Effector memory CD4-positive, alpha-beta T cell (primary cell): ENCODE results near the gene TMOD1.

ENCODE experiments used
- DNase-seq, 3 donors: peaks; one replicate each; pipeline ENCODE4 v3.0.0-alpha.2; 2020
- H3K27ac ChIP-seq: 2 replicates; pipeline ENCODE4 v1.7.0; 2013; ENCODE audit warnings: mild to moderate bottlenecking, low read length, moderate library complexity; ENCODE audit not compliant: insufficient read depth, poor library complexity, severe bottlenecking
- H3K27me3 ChIP-seq: replicated peaks from 2 replicates; pipeline ENCODE4 v1.7.0; 2013; ENCODE audit warnings: mild to moderate bottlenecking, low read length; ENCODE audit not compliant: insufficient read depth, control insufficient read depth, poor library complexity, severe bottlenecking
- H3K36me3 ChIP-seq: 2 replicates; pipeline ENCODE4 v1.7.0; 2013; ENCODE audit warnings: mild to moderate bottlenecking, low read length, moderate library complexity; ENCODE audit not compliant: control insufficient read depth, insufficient read depth
- H3K4me1 ChIP-seq: 2 replicates; pipeline ENCODE4 v1.7.0; 2013; ENCODE audit warnings: low read length, mild to moderate bottlenecking; ENCODE audit not compliant: control insufficient read depth, insufficient read depth, poor library complexity, severe bottlenecking
- H3K4me3 ChIP-seq: 2 replicates; pipeline ENCODE4 v1.7.0; 2013; ENCODE audit warnings: low read length, low read depth, mild to moderate bottlenecking; ENCODE audit not compliant: insufficient read depth, poor library complexity, severe bottlenecking
- H3K9me3 ChIP-seq: 2 replicates; pipeline ENCODE4 v1.7.0; 2013; ENCODE audit warnings: mild to moderate bottlenecking, low read length, moderate library complexity; ENCODE audit not compliant: control insufficient read depth

The TMOD1 gene

GRCh38 chr9:97628668-97629067 lies 127.2 kb downstream of the TMOD1 start:
- H3K4me3 ChIP-seq, result no peak overlapping the region
- H3K4me1 ChIP-seq, result peaks cover 6% of the 10 kb centered on the region

GRCh38 chr9:97629156-97629555 lies 127.7 kb downstream of the TMOD1 start:
- Histone ChIP-seq H3K9me3 (no peaks in the 10 kb centered on the region), H3K36me3 (peaks cover 6% of the 10 kb centered on the region), H3K27me3 (no peaks in the 10 kb centered on the region), H3K4me3 (no peak overlapping the region), H3K4me1 (peaks cover 6% of the 10 kb centered on the region), H3K27ac (no peak overlapping the region)
- no peak for DNase-seq

More at GRCh38 chr9:97628668-97629067, 127.2 kb downstream of the TMOD1 start:
- peaks cover 6% of the 10 kb centered on the region for H3K36me3 ChIP-seq
- H3K9me3 ChIP-seq, result no peaks in the 10 kb centered on the region
- no peaks in the 10 kb centered on the region for H3K27me3 ChIP-seq
- no peak overlapping the region for H3K27ac ChIP-seq
- no peak for DNase-seq

DNA sequence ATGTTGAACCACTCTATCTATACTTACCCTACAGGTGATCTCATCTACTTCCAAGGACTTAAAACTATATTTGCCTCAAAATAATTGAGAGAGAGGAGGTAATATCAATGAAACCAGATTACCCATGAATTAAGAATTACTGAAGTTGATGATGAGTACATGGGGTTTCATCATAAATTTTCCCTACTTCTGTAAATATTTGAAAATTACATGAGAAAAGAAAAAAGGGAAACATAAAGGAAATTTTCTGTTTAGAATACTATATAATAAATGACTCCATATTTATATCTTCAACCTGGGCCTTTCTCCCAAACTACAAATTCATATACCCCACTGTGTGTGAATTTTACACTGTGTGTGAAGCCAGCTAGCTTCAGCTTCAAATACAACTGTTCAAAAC lies 129.1 kb downstream of the TMOD1 start:
- DNase-seq, result no peak
- H3K27me3 ChIP-seq, result no peaks in the 10 kb centered on the region
- peaks cover 3% of the 10 kb centered on the region for H3K36me3 ChIP-seq
- no peak overlapping the region for H3K4me3 ChIP-seq
- no peak overlapping the region for H3K27ac ChIP-seq
- H3K4me1 ChIP-seq, result peaks cover 10% of the 10 kb centered on the region
- H3K9me3 ChIP-seq, result no peaks in the 10 kb centered on the region

DNA sequence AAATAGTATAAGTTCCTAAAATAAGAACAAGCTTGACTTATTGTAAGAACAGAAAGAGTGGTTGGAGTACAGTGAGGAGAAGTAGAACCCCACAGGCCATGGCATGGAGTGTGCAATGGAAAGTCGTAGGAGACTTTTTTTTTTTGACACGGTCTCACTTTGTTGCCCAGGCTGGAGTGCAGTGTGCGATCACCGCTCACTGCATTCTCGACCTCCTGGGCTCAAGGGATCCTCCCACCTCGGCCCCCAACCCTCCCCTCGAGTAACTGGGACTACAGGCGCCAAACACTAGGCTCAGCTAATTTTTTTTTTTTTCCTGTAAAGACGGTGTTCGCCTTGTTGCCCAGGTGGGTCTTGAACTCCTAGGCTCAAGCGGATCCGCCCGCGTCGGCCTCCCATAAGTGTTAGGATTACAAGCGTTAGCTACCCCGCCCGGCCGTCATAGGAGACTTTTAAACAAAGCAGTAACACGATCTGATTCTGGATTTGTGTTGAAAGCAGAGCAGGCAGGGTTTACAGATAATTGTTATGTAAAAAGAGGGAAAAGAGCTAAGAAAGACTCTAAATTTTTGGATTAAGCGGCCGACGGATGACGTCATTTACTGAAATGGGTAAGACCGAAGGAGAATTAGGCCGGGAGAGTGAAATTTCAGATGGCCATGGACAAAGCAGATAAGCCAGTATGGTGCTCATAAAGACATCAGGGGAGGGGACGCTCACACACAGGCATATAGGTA lies 130.9 kb downstream of the TMOD1 start:
- no peak for DNase-seq
- Histone ChIP-seq H3K27ac (peak overlapping the region; percentile 94), H3K36me3 (no peaks in the 10 kb centered on the region), H3K4me1 (peaks cover 13% of the 10 kb centered on the region), H3K9me3 (no peaks in the 10 kb centered on the region), H3K4me3 (peak overlapping the region; percentile 89), H3K27me3 (no peaks in the 10 kb centered on the region)

GRCh38 chr9:97632985-97633858 lies 131.8 kb downstream of the TMOD1 start, which contains the start of the genes NCBP1 and TSTD2:
Gene NCBP1 (plus strand): TSS chr9:97633821. CDS start chr9:97633882, 61 bp downstream.
Gene TSTD2 (minus strand): TSS chr9:97633368. CDS start chr9:97627562, 5,806 bp downstream.
- peak within 1 kb of the TSS; percentile 94 for H3K27ac ChIP-seq
- H3K4me3 ChIP-seq, result peak within 1 kb of the TSS; percentile 89
- DNase-seq, result peak; percentile 89 to 92 (median 91)
- H3K9me3 ChIP-seq, result no peaks in the 10 kb centered on the region
- no peaks in the 10 kb centered on the region for H3K27me3 ChIP-seq
- peaks cover 16% of the 10 kb centered on the region for H3K4me1 ChIP-seq
- peaks cover 2% of the 10 kb centered on the region for H3K36me3 ChIP-seq

- no peak for DNase-seq
- H3K9me3 ChIP-seq, result no peaks in the 10 kb centered on the region
- H3K27ac ChIP-seq, result peak overlapping the region; percentile 94
- no peaks in the 10 kb centered on the region for H3K27me3 ChIP-seq
- peaks cover 4% of the 10 kb centered on the region for H3K36me3 ChIP-seq
- peaks cover 23% of the 10 kb centered on the region for H3K4me1 ChIP-seq
- peak overlapping the region; percentile 89 for H3K4me3 ChIP-seq
Measured at GRCh38 chr9:97633859-97634490, 132.5 kb downstream of the TMOD1 start.

DNA sequence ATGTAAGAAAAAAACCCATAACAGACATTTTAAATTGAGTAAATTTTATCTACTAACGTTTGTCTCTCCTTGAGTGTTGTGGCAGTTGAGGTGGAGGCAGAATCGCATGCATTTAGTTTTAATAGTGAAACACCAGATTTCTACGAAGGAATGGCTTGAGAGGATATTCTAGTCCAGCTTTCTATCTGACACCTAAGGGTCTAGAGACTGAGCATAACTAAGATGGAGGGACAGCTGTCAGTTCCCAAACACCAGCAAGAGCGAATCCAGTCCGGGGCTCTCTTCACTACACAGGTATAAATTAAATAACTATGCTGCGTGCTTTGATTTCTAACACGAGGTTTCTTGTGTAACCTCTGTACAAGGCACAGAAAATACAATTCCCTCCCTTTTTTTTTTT lies 133.6 kb downstream of the TMOD1 start:
- DNase-seq, result no peak
- H3K4me3 ChIP-seq, result no peak overlapping the region
- H3K9me3 ChIP-seq, result no peaks in the 10 kb centered on the region
- H3K27me3 ChIP-seq, result no peaks in the 10 kb centered on the region
- no peak overlapping the region for H3K27ac ChIP-seq
- H3K36me3 ChIP-seq, result peaks cover 4% of the 10 kb centered on the region
- H3K4me1 ChIP-seq, result peaks cover 24% of the 10 kb centered on the region

- Histone ChIP-seq H3K4me1 (peaks cover 24% of the 10 kb centered on the region), H3K27me3 (no peaks in the 10 kb centered on the region), H3K9me3 (no peaks in the 10 kb centered on the region), H3K36me3 (peaks cover 7% of the 10 kb centered on the region), H3K27ac (no peak overlapping the region), H3K4me3 (no peak overlapping the region)
- no peak for DNase-seq
Measured at GRCh38 chr9:97636903-97637302, 135.4 kb downstream of the TMOD1 start.

DNA sequence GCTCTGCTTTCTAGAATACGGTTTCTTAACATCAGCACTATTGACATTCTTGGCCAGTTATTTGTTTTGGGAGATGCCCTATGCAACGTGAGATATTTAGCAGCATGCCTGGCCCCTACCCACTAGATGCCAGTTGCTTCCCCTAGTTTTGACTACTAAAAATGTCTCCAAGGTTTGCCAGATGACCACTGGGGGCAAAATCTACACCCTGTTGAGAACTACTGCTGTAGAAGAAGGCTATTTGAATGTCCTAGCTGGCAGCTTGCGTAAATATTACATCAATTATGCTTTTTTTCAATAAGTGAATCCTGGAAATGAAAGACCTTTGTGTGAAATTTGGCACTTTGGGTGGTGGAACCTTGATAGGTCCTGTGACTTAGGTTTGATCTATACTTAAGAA lies 137.2 kb downstream of the TMOD1 start:
- H3K4me1 ChIP-seq, result peaks cover 18% of the 10 kb centered on the region
- H3K4me3 ChIP-seq, result no peak overlapping the region
- peaks cover 19% of the 10 kb centered on the region for H3K36me3 ChIP-seq
- H3K9me3 ChIP-seq, result no peaks in the 10 kb centered on the region
- no peak for DNase-seq
- no peaks in the 10 kb centered on the region for H3K27me3 ChIP-seq
- H3K27ac ChIP-seq, result no peak overlapping the region
